Measurements from ENCODE around the gene TRRAP. TPM values are rescaled to one million over a fixed set of nuclear protein-coding genes. Genes with fewer than 3 reads are reported as not detected.
A peak's percentile ranks its signal among the peaks of the same experiment; 100 is the strongest.

TRRAP gene
- total RNA-seq, 1 experiment from 2014 or later: 17.3 TPM

- DNase-seq (ENCODE audit: low spot score): no peak
- in situ Hi-C loops (cut with HindIII; ENCODE audit: low sequenced_read_pairs): no loop called here
Measured at GRCh38 chr7:99012722-99013121, 134.4 kb downstream of the TRRAP start.

DNA sequence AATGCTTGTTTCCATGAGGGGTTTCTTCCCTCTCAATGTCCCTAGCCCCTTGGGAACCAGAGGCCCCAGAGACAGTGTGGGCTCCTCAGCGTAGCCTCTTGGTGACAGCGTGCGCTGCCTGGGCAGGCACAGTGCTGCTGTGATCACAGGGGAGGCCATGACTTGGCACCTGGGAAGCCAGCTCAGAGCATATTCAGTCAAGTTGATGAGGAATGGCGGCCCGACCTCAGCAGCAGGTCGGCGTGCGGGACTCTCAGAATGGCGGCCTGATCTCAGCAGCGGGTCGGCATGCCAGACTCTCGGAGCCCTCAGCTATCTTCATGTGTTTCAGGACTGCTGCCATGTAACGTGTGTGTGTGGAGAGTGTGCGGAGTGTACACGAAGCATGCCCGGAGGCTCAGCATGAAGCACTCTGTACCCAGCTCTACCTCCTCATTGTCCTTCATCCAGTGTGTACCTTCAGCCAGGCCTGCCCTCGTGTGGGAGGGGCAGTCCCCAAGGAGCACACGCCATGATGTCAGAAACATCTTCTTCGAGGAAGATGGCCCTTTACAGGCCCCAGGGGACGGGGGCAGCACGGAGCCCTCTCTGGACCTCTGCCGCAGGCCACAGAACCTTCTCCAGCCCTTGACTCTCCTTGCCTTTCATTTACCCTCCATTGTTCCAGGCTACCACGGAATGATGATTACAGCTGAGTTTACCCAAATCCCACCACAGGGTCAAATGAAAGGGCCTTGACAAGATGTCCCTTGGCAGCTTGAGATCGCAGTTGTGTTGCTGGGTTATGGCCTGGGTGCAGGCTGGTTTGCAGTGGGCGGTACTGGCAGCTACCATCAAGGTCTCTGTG, 135.2 kb downstream of the TRRAP start:
- in situ Hi-C loops (cut with HindIII; ENCODE audit: low sequenced_read_pairs): no loop called here
- DNase-seq (ENCODE audit: low spot score): no peak

DNA sequence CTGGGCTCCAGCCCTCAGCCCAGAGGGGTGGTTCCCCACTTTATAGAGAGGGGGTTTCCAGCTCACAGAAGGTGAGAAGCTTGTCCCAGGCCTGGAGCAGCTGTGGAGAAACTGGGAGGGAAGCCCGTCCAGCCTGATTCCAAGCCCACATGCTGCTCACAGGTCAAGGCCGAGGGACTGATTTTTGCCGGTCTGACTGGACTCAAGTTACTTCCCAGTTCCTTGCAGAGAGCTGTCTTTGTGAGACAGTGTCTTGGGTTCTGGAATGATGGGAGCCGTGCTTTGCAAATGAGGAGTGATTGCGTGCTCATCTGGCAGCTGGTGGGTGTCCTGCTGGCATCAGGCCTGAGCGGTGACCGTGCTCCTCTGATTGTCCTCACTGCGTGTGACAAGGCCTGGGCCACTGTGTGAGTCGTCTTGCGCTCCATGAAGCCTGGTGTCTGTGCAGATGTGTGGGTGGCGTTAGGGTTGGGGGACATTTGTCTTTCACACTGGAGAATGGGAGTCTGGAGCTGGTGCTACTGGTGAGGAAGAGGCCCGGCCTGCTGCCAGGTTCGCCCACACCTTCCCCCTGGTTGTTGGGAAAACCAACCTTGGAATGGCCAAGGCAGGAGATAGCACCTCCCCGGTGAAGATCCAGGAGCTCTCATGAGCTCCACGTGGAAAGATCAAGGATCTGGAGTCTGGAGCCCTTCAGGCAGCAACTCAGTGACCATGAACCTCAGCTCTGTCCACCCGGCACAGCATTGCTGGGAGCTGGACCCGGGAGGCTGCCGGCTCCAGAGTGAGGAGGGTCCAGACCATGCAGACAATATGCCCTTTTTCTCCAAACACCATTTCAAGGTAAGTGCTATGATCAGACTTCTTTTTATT, 136.0 kb downstream of the TRRAP start:
- no peak for DNase-seq (ENCODE audit: low spot score)
- in situ Hi-C loops (cut with HindIII; ENCODE audit: low sequenced_read_pairs): no loop called here

DNA sequence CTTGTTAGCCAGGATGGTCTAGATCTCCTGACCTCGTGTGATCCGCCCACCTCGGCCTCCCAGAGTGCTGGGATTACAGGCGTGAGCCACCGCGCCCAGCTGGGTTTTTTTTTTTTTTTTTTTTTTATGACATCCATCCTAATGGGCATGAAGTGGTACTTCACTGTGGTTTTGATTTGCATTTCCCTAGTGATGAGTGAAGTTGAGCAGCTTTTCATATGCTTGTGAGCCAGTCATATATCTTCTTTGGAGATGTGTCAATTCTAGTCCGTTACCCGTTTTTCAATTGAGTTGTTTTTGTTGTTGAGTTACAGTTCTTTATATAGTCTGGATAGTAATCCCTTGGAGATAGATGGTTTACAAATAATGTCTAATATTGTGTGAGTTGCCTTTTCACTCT, 137.9 kb downstream of the TRRAP start:
- no peak for DNase-seq (ENCODE audit: low spot score)
- in situ Hi-C loops (cut with HindIII; ENCODE audit: low sequenced_read_pairs): no loop called here

DNA sequence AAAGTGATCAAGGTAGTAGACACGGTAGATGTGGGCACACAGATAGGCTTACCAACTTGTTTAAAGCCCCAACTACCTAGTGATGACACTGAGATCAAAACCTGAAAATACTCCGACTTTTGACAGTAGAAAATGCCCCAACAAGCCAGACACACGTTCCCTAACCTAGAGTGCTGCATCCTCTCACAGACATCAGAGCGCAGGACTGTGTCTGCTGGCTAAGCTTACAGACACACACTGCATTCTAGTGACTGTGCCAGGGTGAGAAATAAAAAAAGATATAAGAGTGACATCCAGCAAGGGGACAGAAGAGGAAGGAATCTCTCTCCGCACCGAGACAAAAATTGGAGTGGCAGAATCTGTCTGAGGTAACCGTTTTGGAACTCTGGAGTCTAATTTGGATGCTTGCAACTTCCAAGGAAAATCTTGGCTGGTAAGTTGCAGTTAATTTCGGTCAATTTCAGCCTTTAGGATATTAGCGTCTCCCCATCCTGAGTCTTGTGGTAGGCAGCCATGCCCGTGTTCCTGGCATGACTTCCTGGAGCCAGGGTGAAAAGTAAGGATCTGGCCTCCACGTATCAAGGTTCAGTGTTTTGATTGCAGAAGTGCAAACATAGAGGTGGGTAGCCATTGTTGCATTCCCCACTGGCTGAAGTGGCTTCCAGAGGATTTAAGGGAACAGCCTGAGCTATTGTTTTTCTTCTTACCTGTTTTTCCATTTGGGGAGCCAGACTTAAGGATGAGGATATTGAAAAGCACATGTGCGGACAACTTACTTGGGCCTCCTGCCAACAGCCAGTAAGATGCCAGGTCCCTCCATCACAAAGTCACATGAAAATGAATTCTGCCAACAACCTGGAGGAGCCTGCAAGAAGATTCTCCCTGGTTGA, 141.4 kb downstream of the TRRAP start:
- peak; percentile 38 for DNase-seq (ENCODE audit: low spot score)
- in situ Hi-C loops (cut with HindIII; ENCODE audit: low sequenced_read_pairs): no loop called here

DNA sequence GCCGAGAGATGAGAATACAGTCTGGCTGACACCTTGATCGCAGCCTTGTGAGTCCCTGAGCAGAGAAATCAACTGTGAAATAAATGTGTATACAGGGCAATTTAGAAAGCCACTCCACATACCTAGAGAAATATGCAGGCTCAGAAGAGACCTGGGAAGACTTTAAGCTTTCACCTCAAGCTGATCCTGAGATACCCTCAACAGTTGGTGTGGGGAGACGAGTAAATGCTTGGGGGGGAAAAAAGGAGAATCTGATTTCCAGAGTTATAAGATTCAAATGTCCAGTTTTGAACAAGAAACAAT, 142.0 kb downstream of the TRRAP start:
- in situ Hi-C loops (cut with HindIII; ENCODE audit: low sequenced_read_pairs): no loop called here
- no peak for DNase-seq (ENCODE audit: low spot score)

DNA sequence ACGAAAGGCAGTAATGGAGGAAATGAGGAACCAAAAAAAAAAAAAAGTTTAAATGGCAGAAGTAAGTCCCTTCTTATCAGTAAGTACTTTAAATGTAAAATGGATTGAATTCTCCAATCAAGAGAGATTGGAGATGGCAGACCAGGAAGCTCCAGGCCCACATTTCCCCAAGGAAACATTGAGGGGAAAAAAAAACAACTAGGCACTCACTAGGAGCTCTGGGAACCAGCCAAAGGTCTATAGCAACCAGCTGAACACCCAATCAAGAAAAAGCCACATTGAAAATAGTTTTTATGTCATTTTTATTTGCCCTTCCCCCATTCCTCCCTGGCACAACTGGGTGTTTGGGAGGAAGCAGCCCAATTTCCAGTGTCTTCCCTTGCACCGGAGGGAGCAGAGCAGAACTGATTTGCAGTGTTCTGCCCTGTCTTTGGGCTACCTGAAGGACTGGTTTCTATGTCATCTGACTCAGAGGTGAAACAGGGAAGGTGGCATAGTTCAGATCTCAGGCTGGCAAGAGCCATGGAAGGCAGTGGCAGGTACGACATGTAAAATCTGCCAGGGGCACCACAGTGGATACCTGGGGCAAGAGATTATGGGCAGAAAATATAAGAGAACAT, 143.7 kb downstream of the TRRAP start:
- in situ Hi-C loops (cut with HindIII; ENCODE audit: low sequenced_read_pairs): no loop called here
- DNase-seq (ENCODE audit: low spot score): no peak

GRCh38 chr7:99024066-99024465, 145.7 kb downstream of the TRRAP start:
- in situ Hi-C loops (cut with HindIII; ENCODE audit: low sequenced_read_pairs): no loop called here
- no peak for DNase-seq (ENCODE audit: low spot score)

DNA sequence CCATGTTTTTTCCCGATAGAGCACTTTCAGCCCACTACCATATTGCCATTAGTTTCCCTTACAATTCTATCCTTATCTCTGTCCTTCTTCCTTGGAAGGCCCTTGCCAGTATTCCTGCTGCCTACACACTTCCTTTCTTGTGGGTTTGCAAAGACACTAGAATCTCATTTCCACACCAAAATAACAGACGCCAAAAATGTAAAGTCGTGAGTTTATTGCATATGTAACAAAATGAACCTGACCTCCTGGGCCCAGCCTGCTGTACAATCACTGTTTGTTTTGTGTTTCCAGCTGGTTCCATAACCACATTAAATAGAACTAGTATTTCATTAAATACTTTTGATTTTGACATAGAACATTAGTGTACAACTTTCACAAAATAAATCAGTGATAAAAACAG, 148.9 kb downstream of the TRRAP start:
- in situ Hi-C loops (cut with HindIII; ENCODE audit: low sequenced_read_pairs): no loop called here
- DNase-seq (ENCODE audit: low spot score): no peak

DNA sequence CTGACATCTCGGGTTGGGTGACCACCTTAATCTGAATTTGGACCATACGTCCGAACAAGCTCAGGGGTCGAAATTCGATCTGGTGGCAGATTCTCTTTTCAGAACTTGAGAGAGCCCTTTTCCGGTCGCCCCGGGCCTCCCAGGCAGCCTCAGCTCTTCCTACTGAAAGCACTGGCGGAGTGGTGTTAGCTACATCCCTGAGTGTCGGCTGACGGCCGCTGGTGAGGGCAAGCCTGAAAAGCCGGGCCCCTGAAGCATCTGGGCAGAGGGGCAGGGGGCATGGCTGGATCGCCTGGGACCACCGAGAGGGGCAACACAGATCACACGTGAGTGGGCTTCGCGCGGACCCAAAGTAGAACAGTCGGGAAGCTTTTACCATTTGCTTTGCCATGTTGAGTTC, 149.5 kb downstream of the TRRAP start:
- no peak for DNase-seq (ENCODE audit: low spot score)
- in situ Hi-C loops (cut with HindIII; ENCODE audit: low sequenced_read_pairs): no loop called here

DNA sequence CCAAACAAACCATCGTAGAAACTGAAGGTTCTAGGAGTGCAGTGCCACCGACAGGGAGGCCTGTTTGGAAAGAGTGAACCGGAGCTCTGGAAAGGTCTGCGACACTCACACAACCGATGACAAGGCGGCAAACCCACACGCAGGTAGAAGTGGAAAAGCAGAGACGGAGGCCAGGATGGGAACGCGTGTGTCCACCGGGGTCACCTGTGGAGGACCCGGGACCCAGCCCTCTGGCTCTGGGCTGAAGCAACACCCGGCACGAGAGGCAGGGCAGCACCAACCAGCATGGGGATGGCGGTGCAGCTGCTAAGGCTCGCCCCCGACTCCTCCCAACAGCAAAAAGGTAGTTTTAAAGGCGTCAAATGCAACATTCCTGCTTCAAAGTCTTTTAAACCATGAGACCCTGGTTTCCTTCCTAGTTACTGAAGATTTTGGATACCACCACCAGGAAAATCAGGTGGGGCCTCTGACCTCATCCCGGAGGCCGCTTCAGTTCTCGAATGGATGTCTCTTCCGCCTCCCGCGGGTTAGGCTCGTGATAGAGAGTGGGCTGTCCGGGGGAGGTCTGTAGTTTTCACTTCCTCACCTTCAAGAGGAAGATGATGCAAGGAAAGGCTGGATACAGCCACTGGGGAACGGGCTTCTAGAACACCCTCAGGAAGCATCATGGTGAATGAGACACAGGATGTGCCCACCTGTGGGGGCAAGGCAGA, 150.1 kb downstream of the TRRAP start:
- DNase-seq (ENCODE audit: low spot score): no peak
- in situ Hi-C loops (cut with HindIII; ENCODE audit: low sequenced_read_pairs): no loop called here

DNA sequence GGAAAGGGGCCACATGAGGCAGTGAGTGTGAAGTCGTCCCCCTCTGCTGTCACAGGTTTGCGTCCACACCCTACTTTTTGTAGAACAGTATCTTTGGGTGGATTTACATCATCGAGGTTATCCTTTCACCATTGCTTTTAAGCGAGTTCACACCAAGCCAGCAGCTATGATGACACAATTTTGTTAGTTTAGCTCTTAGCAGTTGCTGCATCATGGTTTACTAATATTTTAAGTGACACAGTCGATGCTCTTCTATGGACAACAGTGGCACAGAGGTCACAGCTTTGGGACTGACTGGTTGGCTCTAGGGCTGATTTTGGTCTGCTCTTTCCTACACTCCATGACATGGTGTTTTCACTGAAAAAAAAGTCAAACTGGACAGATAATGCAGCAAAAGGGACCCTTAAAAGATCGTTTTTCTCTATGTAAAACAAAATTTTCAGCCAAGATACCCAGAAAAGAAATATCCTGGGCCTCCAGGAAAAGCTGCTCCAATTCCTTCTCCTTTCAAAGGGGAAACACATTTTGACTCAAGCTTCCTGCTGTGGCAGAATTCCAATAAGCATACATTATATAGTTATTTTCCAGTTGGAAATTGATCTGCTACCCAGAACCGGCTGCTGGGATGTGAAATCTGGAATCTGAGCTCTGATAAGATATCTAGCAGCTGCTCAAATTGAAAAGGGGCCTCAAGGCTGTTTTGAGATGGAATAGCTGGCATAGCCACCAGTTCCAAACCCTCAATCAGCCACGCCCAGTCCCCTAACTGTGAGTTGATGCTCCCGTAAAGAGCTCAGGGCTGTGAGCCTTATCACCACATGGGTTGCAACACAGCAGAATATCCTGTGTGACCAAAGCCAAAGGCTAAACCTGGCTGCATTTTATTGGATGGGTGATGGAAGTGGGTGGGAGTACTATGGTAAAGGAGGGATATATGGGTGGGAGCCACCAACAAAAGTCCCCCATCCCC, 151.4 kb downstream of the TRRAP start:
- DNase-seq (ENCODE audit: low spot score): no peak
- in situ Hi-C loops (cut with HindIII; ENCODE audit: low sequenced_read_pairs): no loop called here

- DNase-seq (ENCODE audit: low spot score): no peak
- in situ Hi-C loops (cut with HindIII; ENCODE audit: low sequenced_read_pairs): no loop called here
Measured at GRCh38 chr7:99030457-99030856, 152.1 kb downstream of the TRRAP start.

DNA sequence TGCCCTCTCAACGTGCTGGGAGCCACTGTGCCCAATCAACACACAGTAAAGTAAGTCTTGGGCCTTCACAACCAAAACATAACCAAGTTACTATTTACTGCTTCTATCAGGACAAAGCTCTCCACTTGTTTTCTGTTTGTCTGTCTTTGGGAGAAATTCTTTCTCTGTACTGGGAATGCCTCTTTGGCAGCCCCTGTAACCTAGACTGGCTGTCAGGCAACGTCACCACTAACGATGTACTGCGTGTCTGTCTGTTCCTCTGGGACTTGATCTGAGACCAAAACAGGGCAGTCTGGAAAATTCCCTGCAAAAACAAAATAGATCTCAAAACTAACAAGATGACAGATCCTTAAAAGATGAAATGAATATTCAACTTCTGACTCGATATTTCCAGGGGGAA, 152.6 kb downstream of the TRRAP start:
- in situ Hi-C loops (cut with HindIII; ENCODE audit: low sequenced_read_pairs): no loop called here
- no peak for DNase-seq (ENCODE audit: low spot score)

GRCh38 chr7:99031496-99031895, 153.2 kb downstream of the TRRAP start:
- in situ Hi-C loops (cut with HindIII; ENCODE audit: low sequenced_read_pairs): no loop called here
- no peak for DNase-seq (ENCODE audit: low spot score)

- in situ Hi-C loops (cut with HindIII; ENCODE audit: low sequenced_read_pairs): no loop called here
- DNase-seq (ENCODE audit: low spot score): no peak
Measured at GRCh38 chr7:99032928-99033327, 154.6 kb downstream of the TRRAP start.

DNA sequence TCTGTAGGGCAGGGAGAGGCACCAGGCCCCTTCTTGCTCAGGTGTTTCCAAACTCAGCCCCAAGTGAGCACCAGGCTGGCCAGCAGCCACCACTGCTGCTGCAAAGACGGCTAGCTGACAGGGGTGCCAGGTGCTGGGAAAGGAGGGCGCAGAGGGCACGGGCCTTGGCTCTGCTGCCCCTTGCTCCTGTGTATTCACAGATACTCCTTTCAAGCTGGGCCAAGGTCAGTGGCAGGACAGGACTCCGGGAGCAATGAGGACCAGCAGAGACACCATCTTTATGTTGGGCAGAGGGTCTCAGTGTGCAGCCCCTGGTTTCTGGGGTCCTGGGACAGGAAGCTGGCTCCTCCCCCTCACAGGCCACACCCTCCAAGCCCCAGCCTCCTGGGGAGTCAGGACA, 155.4 kb downstream of the TRRAP start:
- DNase-seq (ENCODE audit: low spot score): no peak
- in situ Hi-C loops (cut with HindIII; ENCODE audit: low sequenced_read_pairs): no loop called here

Measured in G401 (cell line).